Cardiac fibroblast (primary cell): ENCODE data around the gene EMC1.
A peak's percentile ranks its signal among the peaks of the same experiment; 100 is the strongest.
"Not testable (repeated sequence)": the region's sequence is repeated elsewhere in the genome, so short reads cannot be mapped to it uniquely, and the experiment has no call there.

Source experiments
- DNase-seq, 2 donors: peaks; one replicate each; pipeline versions ENCODE4 v3.0.0 to v3.0.0-alpha.2; 2010; ENCODE audit warnings: low read depth in 2 of 2
- H3K4me3 ChIP-seq, 2 donors: replicated peaks in 1 of 2; 1 replicate in 1 of 2; 2 replicates in 1 of 2; pipeline ENCODE4 v1.5.1; 2011; ENCODE audit warnings: low read depth in 2 of 2, low read length in 2 of 2, mild to moderate bottlenecking in 2 of 2, moderate library complexity in 1 of 2
- TF ChIP-seq, protein P1 (sequence below): IDR thresholded peaks from one replicate; pipeline ENCODE4 v1.5.1; 2011; ENCODE audit warnings: low read depth, mild to moderate bottlenecking, low read length, inconsistent platforms

Gene EMC1

DNA sequence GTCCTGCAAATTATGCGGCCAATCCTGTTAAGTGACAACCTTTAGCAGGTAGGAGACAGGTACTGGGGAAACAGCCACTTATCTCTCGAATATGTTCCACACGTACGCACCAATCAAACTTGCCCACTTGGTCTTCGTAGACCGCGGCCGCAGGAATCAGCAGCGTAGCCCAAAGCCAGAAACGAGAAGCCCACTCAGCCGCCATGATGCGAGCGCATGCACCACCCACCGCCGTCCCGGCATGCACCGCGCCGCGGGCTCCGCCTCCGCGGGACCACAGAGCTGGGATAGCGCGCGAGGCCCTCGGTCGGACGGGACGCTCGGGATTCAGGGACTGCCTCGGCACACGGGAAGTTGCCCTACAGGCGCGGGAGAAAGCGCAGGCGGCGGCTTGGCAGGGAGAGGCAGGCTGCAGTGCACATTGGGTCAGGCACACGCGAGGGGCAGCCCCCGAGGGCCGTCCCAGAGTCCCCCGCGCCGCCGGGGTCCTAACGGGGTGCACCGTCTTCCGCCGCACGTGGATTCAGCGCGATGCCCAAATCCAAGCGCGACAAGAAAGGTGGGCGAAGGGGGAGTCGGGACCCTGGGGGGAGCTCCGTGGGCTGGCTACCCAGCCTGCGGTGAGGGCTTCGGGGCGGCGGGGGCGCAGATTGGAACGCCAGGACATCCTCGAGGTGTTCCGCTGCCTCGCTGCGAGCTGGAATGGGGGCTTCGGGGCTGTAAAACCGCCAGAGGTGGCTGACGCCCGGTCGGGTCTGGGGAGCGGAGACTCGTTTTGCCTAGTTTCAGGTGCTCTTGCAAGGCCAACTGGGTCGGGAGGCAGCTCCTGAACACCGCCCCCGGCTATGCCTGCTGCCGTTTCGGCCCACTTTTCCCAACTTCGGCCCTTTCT, at the start of gene EMC1, which contains the start of gene MRTO4:
Gene EMC1 (minus strand): TSS at position 220 of the 892 bp plus-strand sequence. CDS start 15 bp downstream, at position 205.
Gene MRTO4 (plus strand): TSS at position 501 of the 892 bp plus-strand sequence. CDS start 31 bp downstream, at position 532.
- H3K4me3 ChIP-seq: peak within 1 kb of the TSS; percentile 75 to 91
- DNase-seq: peak; percentile 78 to 81
- TF ChIP-seq, protein P1, sequence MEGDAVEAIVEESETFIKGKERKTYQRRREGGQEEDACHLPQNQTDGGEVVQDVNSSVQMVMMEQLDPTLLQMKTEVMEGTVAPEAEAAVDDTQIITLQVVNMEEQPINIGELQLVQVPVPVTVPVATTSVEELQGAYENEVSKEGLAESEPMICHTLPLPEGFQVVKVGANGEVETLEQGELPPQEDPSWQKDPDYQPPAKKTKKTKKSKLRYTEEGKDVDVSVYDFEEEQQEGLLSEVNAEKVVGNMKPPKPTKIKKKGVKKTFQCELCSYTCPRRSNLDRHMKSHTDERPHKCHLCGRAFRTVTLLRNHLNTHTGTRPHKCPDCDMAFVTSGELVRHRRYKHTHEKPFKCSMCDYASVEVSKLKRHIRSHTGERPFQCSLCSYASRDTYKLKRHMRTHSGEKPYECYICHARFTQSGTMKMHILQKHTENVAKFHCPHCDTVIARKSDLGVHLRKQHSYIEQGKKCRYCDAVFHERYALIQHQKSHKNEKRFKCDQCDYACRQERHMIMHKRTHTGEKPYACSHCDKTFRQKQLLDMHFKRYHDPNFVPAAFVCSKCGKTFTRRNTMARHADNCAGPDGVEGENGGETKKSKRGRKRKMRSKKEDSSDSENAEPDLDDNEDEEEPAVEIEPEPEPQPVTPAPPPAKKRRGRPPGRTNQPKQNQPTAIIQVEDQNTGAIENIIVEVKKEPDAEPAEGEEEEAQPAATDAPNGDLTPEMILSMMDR: no peak

DNA sequence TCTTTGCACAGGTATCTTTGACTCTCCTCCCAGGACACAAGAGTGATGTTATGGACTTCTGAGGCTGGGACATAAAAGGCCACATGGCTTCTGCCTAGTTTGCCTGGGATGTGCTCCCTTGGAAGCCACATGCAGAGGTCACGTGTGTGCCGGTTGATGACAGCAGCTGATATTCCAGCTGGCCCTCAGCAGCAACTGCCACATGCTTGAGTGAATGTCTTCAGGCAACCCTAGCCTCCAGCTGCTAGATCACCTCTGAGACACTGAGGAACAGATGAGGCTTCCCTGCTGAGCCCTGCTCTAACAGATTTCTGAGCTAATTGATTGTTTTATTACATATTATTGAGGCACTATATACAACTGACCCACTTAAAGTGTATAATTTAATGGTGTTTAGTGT, 48.9 kb upstream of the EMC1 start:
- no peak for DNase-seq
- no peak overlapping the region for H3K4me3 ChIP-seq
- TF ChIP-seq, protein P1: no peak

DNA sequence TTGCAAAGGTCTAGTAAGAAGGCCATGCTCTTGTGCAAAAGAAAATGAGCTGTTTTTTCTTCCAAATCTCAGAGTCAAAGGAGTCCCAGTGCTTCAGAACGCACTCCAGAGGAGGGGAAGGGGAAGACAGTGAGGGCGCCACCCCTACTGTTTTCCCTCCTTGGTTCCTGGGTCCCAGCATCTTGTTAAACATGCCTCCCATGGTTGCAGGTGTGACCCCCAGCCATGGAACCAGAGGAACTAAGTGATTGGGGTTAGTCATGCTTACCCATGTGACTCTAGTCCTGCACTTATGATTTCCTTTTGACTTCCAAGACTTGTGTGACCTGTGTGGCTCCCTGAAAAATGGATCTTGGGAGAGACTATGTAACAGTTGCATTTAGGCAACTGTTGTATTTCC, 43.3 kb upstream of the EMC1 start:
- TF ChIP-seq, protein P1: no peak
- no peak for DNase-seq
- H3K4me3 ChIP-seq: no peak overlapping the region

DNA sequence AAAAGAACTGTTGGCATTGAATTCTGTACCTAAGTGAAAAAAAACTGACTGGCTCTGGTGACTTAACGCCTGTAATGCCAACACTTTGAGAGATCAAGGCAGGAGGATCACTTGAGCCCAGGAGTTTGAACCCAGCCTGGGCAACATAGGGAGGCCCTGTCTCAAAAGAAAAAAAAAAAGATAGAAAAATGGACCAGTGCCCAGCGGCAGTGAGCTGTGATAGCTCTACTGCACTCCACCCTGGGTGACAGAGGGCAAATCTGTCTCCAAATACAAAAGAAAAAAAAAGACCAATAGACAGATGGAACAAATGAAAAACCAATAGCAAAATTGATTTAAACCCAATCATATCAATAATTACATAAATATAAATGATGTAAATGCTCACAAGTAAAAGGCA, 37.9 kb upstream of the EMC1 start:
- peak overlapping the region; percentile 41 to 47 for H3K4me3 ChIP-seq
- DNase-seq: no peak
- TF ChIP-seq, protein P1: no peak

DNA sequence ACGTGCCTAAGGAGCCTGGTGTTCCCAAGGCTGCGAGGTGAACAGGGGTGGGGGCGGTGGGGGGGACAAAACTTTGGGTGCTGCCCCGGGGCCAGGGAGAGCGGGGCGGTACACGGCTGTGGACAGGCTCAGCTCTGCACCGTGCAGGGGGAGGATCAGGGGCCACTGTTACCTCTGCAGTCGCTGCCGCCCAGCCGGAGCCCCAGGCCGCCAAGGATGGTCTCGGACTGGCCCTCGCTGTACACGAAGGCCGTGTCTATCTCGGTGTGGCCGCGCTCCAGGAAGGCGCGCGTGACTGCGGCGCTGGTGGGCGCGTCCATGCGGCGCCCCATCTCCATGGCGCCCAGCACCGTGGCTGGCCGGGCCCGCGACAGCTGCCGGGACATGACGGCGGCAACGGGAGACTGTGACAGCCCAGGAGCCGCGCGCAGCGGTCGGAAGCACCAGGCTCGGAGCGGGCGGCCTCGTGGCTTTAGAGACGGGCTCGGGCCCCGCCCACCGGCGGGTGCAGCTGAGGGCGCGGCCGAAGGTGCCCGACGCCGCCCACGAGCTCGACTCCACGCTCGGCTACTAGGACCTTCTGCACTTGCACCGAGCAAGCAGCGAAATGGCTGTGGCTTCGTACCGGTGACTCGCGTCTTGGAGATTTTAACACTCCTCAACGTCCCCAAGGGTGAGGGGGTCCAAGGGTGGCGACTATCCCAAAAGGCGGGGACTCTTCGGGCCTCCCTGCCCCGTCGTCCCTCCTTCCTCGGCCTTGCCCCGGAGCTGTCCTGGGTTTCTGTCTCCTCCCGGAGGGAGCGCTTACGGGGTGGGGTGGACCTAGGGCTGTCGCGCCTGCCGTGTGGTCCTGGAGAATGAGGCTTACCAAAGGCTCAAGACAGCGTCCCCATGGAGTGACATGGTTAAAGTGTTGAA, 37.3 kb upstream of the EMC1 start, which contains the start of gene AKR7A3:
Gene AKR7A3 (minus strand): TSS at position 447 of the 918 bp plus-strand sequence. CDS start 61 bp downstream, at position 386.
- peak; percentile 12 to 17 for DNase-seq

DNA sequence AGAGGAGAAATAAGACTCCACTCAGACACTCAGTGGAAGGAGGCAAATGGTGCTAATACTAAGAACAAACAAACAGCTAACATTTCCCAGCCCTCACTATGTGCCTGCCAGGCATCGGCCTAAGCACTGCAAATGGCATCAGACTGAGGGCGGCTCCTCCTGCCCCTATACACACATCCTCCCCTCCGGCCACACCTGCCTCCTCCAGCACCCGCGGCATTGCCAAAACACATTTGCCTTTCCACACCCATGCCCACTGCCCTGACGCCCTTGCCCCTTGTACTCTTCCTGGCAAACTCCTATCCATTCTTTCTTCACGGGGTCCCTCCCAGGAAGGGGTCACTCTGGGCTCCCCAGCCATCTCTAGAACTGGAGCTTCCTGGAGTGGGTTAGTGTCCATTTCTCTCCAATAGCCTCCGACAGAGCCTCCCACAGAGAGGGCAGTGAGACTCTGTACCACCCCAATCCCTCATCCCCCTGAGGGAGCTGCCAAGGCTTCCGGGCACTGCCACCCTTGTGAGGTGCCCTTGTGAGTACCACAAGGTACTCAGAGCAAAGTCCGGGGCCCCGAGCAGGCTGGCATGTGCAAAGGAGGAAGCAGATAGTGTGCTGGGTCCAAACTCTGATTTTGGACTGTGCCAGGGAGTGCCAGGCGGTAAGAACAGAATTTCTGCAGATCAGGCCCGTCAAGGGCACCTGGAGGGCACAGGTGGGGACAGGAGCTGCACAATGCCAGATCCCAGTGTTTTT, 36.3 kb upstream of the EMC1 start:
- H3K4me3 ChIP-seq: no peak overlapping the region
- TF ChIP-seq, protein P1: no peak
- DNase-seq: no peak

More for the DNA sequence above, 37.3 kb upstream of the EMC1 start, which contains the start of gene AKR7A3:
- H3K4me3 ChIP-seq: peak within 1 kb of the TSS; percentile 41 to 47

DNA sequence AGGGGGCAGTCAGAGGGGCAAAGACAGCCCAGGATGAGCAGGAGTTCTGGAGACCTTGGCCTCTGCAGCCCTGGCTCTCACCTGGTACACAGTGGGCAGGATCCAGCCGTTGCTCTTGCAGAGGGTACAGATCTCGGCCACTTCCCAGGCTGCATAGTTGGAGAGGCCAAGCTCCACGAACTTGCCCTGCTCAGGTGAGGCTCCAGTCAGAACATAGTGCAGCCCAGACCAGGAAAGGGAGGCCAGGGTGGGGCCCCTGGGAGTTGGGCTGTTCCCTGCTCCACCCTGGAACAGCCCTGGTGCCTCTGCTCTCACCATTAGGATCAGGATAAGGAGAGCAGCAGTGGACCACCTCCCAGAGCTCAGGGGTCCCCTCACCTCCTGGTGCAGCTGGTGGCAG, 34.5 kb upstream of the EMC1 start:
- not testable (repeated sequence) for DNase-seq, H3K4me3 ChIP-seq

DNA sequence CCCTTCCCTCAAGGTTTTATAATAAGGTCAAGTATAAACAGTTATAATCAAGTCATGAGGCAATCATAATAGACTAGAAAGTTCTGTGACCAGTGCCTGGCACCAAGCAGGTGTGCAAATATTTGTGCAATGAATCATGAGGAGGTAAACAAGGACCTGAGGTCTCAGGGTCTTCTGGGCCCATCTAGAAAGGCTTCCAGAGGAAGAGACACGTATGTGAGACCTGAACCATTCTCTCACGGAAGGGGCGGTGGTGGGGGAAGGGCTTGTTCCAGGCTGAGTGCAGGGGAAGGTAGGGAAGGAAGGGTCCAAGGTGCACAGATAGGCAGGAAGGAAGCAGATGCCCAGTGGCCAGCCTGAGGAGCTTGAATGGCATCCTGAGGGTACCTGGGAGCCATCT, 34.0 kb upstream of the EMC1 start:
- DNase-seq, H3K4me3 ChIP-seq: not testable (repeated sequence)
